ENCODE data around the gene ADGRD1. TPM values are rescaled to one million over a fixed set of nuclear protein-coding genes. Genes with fewer than 3 reads are reported as not detected.

Gene ADGRD1
- polyA plus RNA-seq, 1 donor, result 9.3 TPM

DNA sequence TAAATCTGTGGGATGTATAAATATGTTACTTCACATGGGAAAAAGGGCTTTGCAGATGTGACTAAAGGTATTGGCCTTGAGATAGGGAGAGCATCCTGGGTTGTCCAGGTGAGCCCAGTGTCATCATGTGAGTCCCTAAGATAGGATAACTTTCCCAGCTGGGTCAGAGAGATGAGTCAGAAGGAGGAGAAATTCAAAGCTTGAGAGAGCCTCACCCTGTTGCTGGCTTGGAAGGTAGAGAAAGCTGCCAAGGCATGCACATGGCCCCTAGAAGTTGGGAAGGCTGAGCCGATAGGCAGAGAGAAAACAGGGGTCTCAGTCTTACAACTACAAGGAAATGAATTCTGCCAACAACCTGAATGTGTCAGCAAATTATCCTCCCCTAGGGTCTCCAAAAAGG lies 213.0 kb downstream of the ADGRD1 start:
- no peak for DNase-seq

DNA sequence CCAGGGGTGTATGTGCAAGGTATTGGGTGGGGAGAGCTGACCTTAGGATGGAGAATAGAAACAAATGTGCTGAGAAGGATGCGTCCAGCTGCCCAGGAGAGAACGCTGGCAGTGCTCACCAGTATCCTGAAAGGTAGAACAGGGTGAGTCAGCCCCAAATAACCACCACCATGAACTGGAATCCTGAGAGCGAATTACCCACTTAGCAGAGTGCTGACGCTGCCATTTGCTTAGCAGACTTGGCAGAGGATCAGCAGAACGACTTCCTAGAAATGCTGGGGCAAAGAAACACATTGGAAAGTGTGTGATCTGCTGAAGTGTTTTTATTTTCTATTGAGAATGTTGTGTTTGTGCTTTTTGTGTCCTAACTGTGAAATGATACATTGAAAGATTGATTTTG lies 213.6 kb downstream of the ADGRD1 start:
- DNase-seq, result no peak

DNA sequence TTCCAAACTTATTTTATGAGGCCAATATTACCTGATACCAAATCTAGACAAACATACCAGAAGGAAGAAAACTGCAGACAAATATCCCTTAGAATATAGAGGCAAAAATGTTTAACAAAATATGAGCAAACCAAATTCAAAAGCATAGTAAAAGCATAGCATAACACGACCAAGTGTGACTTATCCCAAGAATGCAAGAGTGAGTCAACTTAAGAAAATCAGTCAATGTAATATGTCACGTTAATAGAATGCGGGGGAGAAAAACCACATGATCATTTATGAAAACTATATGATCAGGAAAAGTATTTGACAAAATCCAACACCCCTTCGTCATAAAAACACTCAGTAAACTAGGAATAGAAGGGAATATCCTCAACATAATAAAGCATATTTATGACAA lies 217.3 kb downstream of the ADGRD1 start:
- no peak for DNase-seq

GRCh38 chr12:131174901-131175300 lies 221.2 kb downstream of the ADGRD1 start:
- no peak for DNase-seq

- no peak for DNase-seq
Measured at GRCh38 chr12:131176266-131176665, 222.6 kb downstream of the ADGRD1 start.

- no peak for DNase-seq
Measured at GRCh38 chr12:131176926-131177325, 223.2 kb downstream of the ADGRD1 start.

DNA sequence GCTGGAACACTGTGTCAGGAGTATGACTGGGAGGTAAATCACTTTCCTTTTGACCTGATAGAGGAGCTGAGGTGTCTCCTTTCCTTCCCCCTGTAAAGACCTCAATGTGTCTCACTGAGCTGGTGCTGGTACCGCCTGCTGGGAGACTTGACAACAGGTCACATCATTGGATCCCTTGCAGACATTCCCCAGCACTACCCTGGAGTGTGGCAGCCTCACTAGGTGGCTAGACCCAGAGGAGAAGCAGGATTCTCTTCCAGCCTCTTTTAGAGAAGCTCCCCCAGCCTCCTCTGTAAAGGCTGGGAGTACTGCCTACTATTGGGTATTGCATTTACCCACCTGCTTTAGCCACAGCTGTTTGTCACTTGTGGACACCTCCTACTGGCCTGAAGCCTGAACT lies 223.9 kb downstream of the ADGRD1 start:
- DNase-seq, result no peak

DNA sequence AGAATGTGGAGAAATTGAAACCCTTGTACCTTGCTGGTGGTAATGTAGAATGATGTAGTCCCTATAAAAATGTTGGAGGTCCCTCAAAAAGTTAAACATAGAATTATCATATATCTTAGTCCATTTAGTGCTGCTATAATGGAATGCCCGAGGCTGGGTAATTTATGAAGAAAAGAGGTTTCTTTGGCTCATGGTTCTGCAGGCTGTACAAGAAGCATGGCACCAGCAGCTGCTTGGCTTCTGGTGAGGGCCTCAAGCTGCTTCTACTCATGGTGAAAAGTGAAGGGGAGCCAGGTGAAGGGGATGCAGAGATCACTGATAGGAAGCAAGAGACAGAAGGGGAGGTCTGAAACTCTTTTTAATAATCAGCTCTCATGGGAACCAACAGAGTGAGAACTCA lies 233.9 kb downstream of the ADGRD1 start:
- no peak for DNase-seq

- no peak for DNase-seq
Measured at GRCh38 chr12:131188131-131189050, 234.7 kb downstream of the ADGRD1 start.

- no peak for DNase-seq
Measured at GRCh38 chr12:131189781-131190180, 236.1 kb downstream of the ADGRD1 start.

GRCh38 chr12:131190965-131191364 lies 237.3 kb downstream of the ADGRD1 start:
- DNase-seq, result no peak

Other genes starting within 250 kb of the ADGRD1 start
- 0.75 TPM for gene RIMBP2, start 237.6 kb upstream of the ADGRD1 start, polyA plus RNA-seq (ENCODE audit: insufficient read length)
- 17.9 TPM for gene STX2, start 114.7 kb upstream of the ADGRD1 start, polyA plus RNA-seq (ENCODE audit: insufficient read length)
- 340 TPM for gene RAN, start 81.8 kb upstream of the ADGRD1 start, polyA plus RNA-seq (ENCODE audit: insufficient read length)

All from hindlimb muscle (tissue), 1 donor.